OCI-LY3 (cell line): ENCODE measurements around the gene CLGN.

Experiments used
- H2AFZ ChIP-seq: fragments of 200-600, 300-600 bp; shearing (Covaris generic); 2 replicates; pipeline ENCODE4 v1.6.0; 2014; ENCODE audit warnings: antibody characterized with exemption, low read depth, low read length
- H3K27ac ChIP-seq: fragments of 200-600, 300-600 bp; sonication (generic); 2 replicates; pipeline ENCODE4 v1.5.1; 2014; ENCODE audit warnings: mild to moderate bottlenecking, low read length, moderate library complexity, mixed read lengths
- H3K27me3 ChIP-seq: fragments of 200-600, 300-600 bp; sonication (generic); 2 replicates; pipeline ENCODE4 v1.6.1; 2014; ENCODE audit warnings: low read depth, low read length, mixed read lengths
- H3K36me3 ChIP-seq: fragments of 200-600, 300-600 bp; sonication (generic); replicated peaks from 2 replicates; pipeline ENCODE3; 2014; ENCODE audit warnings: low read depth, low read length, mixed read lengths
- H3K4me1 ChIP-seq: fragments of 300-600, 200-600 bp; sonication (generic); 2 replicates; pipeline ENCODE4 v1.6.1; 2014; ENCODE audit warnings: low read length, mixed read lengths
- H3K4me2 ChIP-seq: fragments of 200-600, 300-600 bp; sonication (generic); 2 replicates; pipeline ENCODE4 v1.6.1; 2014; ENCODE audit warnings: low read length, mixed read lengths
- H3K4me3 ChIP-seq: fragments of 300-600, 200-600 bp; sonication (generic); 2 replicates; pipeline ENCODE4 v1.5.1; 2014; ENCODE audit warnings: antibody characterized with exemption, mild to moderate bottlenecking, low read length, moderate library complexity
- H3K79me2 ChIP-seq: fragments of 300-600, 200-600 bp; shearing (Covaris generic); 2 replicates; pipeline ENCODE4 v1.6.1; 2014; ENCODE audit warnings: mild to moderate bottlenecking, low read length, mixed read lengths
- H3K9ac ChIP-seq: fragments of 300-600, 200-600 bp; shearing (Covaris generic); 2 replicates; pipeline ENCODE4 v1.6.0; 2014; ENCODE audit warnings: mild to moderate bottlenecking, low read length, moderate library complexity
- H3K9me3 ChIP-seq: fragments of 200-600, 300-600 bp; shearing (Covaris generic); 2 replicates; pipeline ENCODE4 v1.6.1; 2014; ENCODE audit warnings: low read length, mixed read lengths; ENCODE audit not compliant: insufficient read depth
- H4K20me1 ChIP-seq: fragments of 200-600, 300-600 bp; sonication (generic); 2 replicates; pipeline ENCODE4 v1.6.1; 2016; ENCODE audit warnings: low read length, mixed read lengths; ENCODE audit not compliant: insufficient read depth
- CTCF ChIP-seq: fragments of 200-600, 300-600 bp; sonication (generic); IDR thresholded peaks from 2 replicates; pipeline ENCODE4 v1.5.1; 2014; ENCODE audit warnings: antibody characterized with exemption, low read length, low read depth
- EZH2phosphoT487 ChIP-seq: fragments of 200-600 bp; shearing (Covaris generic); IDR thresholded peaks from 2 replicates; pipeline ENCODE4 v1.6.1; 2018; ENCODE audit warnings: antibody characterized with exemption, mixed run types, low read depth

CLGN gene

DNA sequence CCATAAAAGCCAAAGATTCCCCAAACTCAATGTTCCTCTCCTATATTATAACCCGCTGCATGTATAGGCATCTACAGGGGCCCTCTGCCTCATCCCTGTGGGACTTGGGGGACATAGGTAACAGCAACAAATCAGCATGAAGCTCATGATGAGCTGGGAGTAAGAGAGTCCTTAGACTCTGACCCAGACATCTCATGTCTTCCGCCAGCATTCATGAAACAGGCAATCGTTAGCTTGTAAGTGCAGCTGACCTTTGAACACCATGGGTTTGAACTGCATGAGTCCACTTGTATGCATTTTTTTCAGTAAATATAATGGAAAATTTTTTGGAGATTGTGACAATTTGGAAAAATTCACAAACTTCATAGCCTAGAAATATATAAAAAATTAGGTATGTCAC is 64.4 kb downstream of the CLGN start:
- Histone ChIP-seq H4K20me1 (no peaks in the 10 kb centered on the region), H3K27ac (no peak overlapping the region), H3K9ac (no peak overlapping the region), H3K4me1 (no peaks in the 10 kb centered on the region), H3K79me2 (no peaks in the 10 kb centered on the region), H2AFZ (no peak overlapping the region), H3K36me3 (no peaks in the 10 kb centered on the region), H3K9me3 (no peaks in the 10 kb centered on the region), H3K4me2 (no peak overlapping the region), H3K27me3 (peaks cover 3% of the 10 kb centered on the region; the same call in 1 of the 2 replicates), H3K4me3 (no peak overlapping the region)
- TF ChIP-seq CTCF (no peak), EZH2phosphoT487 (no peak)

GRCh38 chr4:140361099-140361498 is 66.3 kb downstream of the CLGN start:
- TF ChIP-seq EZH2phosphoT487 (no peak), CTCF (no peak)
- H3K4me3 ChIP-seq, result no peak overlapping the region
- no peaks in the 10 kb centered on the region for H3K9me3 ChIP-seq

DNA sequence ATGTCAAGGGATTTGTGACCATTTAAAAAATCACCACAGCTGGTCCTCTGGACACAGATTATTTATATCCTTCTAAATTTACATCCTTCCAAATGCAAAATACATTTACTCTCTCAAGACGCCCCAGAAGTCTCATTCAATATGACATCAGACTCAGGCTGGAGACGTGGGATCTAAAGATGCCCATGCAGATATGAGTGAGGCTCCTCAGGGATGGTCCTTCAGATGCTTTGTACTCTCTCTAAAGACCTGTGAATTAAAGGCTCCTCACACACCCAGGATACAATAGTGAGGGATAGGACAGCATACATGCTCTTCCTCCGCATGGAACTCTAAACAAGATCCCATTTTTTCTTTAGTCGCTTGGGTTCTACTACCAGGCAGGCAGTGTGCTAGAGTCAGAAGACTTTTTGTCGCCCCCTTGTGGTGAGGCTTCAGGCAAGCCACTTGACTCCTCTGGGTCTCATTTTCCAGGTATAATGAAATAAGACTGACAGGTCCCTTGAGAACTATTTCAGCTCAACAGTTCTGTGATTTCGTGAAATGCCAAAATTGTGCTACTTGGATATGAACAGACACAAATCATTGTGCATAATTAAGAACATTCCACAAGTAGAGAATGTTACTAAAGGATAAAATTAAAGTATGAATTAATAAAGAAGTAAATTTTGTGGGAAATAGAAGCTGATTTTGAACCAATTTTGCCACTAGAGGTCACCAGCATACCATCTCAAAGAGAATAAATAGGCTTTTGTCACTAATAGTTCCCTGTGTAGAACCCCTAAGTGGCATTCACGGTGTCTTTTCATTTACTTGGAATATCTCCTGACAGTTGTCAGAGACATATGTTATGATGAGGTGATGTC is 67.7 kb downstream of the CLGN start:
- Histone ChIP-seq H3K4me2 (peak overlapping the region; percentile 10; the same call in 1 of the 2 replicates), H2AFZ (0 out of 2 replicates have a peak overlapping the region, but pooled peaks have one; percentile 10)

More at GRCh38 chr4:140361099-140361498, 66.3 kb downstream of the CLGN start:
- Histone ChIP-seq H3K36me3 (no peaks in the 10 kb centered on the region), H3K9ac (no peak overlapping the region), H3K27ac (no peak overlapping the region), H3K79me2 (no peaks in the 10 kb centered on the region), H4K20me1 (no peaks in the 10 kb centered on the region), H3K4me1 (no peaks in the 10 kb centered on the region), H3K4me2 (no peak overlapping the region), H2AFZ (no peak overlapping the region), H3K27me3 (peaks cover 16% of the 10 kb centered on the region)

More for the DNA sequence above, 67.7 kb downstream of the CLGN start:
- no peaks in the 10 kb centered on the region for H3K9me3 ChIP-seq
- H3K9ac ChIP-seq, result no peak overlapping the region
- H3K4me1 ChIP-seq, result no peaks in the 10 kb centered on the region
- H3K4me3 ChIP-seq, result no peak overlapping the region
- H4K20me1 ChIP-seq, result no peaks in the 10 kb centered on the region
- TF ChIP-seq CTCF (peak; percentile 96), EZH2phosphoT487 (no peak)
- no peaks in the 10 kb centered on the region for H3K79me2 ChIP-seq
- H3K27me3 ChIP-seq, result peaks cover 24% of the 10 kb centered on the region
- H3K27ac ChIP-seq, result no peak overlapping the region
- no peaks in the 10 kb centered on the region for H3K36me3 ChIP-seq
